Measurements from ENCODE around the gene ZNF783.

ZNF783 gene

DNA sequence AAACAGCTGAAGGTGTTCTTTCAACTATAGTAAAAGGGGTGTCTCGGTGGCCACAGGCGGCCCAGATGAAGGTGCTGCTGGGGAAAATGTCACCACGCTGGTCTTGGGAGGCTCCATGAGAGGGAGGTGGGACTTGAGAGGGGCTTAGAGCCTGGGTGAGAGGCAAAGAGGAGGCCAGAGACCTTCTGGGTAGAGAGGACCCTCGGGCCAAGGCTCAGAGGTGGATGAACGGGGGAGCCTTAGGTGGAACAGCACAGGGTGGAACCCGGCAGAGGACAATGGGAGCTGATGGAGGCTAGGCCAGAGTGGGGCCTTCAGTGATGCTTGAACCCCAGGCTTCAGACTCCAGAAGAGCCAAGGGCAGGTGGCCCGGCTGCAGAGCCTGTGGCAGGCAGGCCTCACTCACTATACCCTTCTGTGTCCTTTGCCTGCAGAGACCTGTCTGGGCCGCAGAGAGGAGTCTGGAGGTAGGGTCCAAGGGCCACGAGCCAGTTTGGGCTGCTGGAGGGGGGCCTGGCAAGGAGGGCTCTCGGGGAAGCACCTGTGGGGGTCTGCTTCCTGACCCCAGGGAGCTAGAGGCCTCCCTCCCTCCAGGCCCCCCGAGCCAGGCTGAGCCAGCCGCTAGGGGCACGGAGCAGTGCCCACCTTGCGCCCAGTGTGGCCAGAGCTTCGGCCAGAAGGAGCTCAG lies 32.1 kb downstream of the ZNF783 start:
- CTCF ChIA-PET = interaction anchor here (1.0 kb wide), 1 partner anchor 14 kb away, joined by 3 read pairs; no protein-coding TSS in a partner anchor
- TF ChIP-seq, protein P1, sequence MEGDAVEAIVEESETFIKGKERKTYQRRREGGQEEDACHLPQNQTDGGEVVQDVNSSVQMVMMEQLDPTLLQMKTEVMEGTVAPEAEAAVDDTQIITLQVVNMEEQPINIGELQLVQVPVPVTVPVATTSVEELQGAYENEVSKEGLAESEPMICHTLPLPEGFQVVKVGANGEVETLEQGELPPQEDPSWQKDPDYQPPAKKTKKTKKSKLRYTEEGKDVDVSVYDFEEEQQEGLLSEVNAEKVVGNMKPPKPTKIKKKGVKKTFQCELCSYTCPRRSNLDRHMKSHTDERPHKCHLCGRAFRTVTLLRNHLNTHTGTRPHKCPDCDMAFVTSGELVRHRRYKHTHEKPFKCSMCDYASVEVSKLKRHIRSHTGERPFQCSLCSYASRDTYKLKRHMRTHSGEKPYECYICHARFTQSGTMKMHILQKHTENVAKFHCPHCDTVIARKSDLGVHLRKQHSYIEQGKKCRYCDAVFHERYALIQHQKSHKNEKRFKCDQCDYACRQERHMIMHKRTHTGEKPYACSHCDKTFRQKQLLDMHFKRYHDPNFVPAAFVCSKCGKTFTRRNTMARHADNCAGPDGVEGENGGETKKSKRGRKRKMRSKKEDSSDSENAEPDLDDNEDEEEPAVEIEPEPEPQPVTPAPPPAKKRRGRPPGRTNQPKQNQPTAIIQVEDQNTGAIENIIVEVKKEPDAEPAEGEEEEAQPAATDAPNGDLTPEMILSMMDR (IDR thresholded peaks at IDR 0.05; ENCODE audit: insufficient read depth, low read length, missing control alignments) = no peak
- POLR2A ChIA-PET = no interaction called here
- H3K4me3 ChIP-seq (ENCODE audit: low read depth, low read length) = no peak overlapping the region
- DNase-seq (ENCODE audit: low read depth, low spot score) = no peak

DNA sequence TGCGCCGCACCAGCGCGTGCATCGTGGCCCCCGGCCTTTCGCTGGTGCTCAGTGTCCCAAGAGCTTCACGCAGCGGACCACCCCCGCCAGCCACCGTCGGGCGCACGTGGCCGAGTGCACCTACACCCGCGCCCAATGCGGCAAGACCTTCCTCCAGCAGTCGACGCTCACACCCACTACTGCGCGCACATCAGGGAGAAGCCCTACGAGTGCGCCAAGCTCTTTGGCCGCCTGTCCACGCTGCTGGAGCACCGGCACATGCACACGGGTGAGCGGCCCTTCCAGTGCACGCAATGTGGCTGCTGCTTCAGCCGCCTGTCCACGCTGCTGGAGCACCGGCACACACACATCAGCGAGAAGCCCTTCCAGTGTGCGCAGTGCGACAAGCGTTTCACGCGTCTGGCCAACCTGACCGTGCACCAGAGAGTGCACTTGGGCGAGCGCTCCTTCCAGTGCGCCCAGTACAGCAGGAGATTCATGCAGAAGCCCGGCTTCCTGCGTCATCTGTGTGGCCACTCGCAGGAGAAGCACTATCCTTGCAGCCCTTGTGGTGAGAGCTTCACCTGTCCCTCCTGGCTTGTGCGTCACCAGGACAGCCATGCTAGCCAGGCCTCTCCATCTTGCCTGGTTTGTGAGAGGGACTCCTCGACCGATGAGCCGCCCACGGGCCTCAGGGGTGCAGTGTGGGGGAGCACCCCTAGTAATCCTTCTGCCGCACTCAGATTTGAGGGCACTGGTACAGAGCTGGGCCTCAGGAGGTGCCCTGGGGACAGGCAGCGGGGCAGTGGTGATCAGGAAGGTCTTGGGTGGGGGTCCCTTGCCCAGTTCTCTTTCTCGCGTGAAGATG lies 32.9 kb downstream of the ZNF783 start:
- no peak overlapping the region for H3K4me3 ChIP-seq (ENCODE audit: low read depth, low read length)
- CTCF ChIA-PET = interaction anchor here (0.7 to 1.0 kb wide), 2 partner anchors 14 to 15 kb away, joined by 3 read pairs; no protein-coding TSS in a partner anchor
- no peak for DNase-seq (ENCODE audit: low read depth, low spot score)
- POLR2A ChIA-PET = no interaction called here
- TF ChIP-seq, protein P1 (IDR thresholded peaks at IDR 0.05; ENCODE audit: insufficient read depth, low read length, missing control alignments) = no peak

DNA sequence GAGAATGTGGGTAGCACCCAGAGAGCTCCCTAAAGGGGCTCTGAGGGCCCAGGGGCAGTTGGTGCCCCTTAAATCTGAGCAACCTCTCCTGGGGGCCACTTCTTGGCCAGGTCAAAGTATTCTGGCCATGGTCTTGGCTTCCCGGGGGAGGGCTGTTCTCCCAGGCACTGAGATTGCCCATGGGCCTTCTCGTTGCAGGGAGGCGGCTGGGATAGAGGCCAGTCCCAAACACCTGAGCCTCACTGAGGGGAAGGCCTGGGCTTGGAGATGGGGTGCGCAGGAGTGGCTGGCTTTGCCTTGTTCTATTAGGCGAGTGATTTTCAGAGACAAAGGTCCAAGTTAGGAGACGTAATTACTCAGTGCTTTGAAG lies 33.5 kb downstream of the ZNF783 start:
- TF ChIP-seq, protein P1 (IDR thresholded peaks at IDR 0.05; ENCODE audit: insufficient read depth, low read length, missing control alignments) = no peak
- ChIA-PET CTCF (interaction anchor here (0.7 kb wide), 1 partner anchor 14 kb away, joined by 3 read pairs; no protein-coding TSS in a partner anchor), POLR2A (no interaction called here)
- DNase-seq (ENCODE audit: low read depth, low spot score) = no peak
- no peak overlapping the region for H3K4me3 ChIP-seq (ENCODE audit: low read depth, low read length)

DNA sequence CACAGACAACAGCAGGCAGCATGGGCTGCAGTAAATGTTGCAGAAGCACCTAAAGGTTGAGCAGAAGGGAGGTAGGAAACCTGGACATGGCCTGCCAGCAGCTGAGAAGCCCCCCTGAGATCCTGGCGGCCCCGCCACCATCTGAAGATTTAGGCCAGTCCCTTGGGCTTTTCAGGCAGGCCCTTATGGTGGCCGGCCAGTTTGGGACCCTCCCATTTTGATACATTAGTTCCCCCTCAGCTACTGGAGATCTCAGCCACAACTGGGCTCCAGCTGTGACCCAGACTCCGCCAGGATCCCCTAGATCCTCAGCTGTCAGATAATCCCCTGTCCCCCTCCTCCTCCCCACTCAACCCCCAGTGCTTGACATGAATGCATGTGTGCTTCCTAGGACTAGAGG lies 34.4 kb downstream of the ZNF783 start:
- POLR2A ChIA-PET = no interaction called here
- CTCF ChIA-PET = no interaction called here
- TF ChIP-seq, protein P1 (IDR thresholded peaks at IDR 0.05; ENCODE audit: insufficient read depth, low read length, missing control alignments) = no peak
- DNase-seq (ENCODE audit: low read depth, low spot score) = no peak
- H3K4me3 ChIP-seq (ENCODE audit: low read depth, low read length) = no peak overlapping the region

DNA sequence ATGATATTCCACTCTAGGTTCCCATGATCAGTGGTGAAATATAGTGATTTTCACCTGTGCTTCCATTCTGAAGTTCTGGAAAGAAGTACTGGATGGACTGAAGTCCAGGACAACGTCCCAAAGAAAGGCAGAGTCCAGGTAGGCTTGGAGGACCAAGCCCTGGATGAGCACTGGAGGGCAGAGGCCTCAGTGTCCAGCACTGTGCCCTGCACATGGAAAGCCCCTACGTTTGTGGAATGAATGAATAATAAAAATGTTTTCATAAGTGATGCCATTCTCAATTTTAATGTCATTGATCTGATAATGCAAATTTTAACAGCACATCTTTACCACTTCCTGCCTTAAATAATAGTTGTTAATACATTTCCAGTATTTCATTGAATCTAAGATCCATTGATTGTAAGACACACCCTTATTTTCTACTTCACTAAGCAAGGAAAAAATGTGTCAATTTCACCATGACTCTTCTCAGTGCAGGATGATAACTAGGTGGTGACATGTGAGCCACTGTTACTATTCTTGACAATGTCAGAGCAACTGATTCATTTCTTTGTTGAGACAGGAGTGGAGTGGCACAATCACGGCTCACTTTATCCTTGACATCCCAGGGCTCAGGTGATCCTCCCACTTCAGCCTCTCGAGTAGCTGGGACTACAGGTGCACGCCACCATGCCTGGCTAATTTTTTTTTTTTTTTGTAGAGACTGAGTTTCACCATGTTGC lies 35.2 kb downstream of the ZNF783 start:
- CTCF ChIA-PET = interaction anchor here (4.2 kb wide), 1 partner anchor 13 kb away, joined by 20 read pairs; no protein-coding TSS in a partner anchor
- TF ChIP-seq, protein P1 (IDR thresholded peaks at IDR 0.05; ENCODE audit: insufficient read depth, low read length, missing control alignments) = no peak
- H3K4me3 ChIP-seq (ENCODE audit: low read depth, low read length) = no peak overlapping the region
- DNase-seq (ENCODE audit: low read depth, low spot score) = no peak
- POLR2A ChIA-PET = no interaction called here

Data from AG04449 (cell line).